Gastrocnemius medialis (tissue), 4 donors: ENCODE results near the gene RARRES2. TPM values are rescaled to one million over a fixed set of nuclear protein-coding genes. Genes with fewer than 3 reads are reported as not detected.

Source experiments
- ATAC-seq, 2 donors: fragments of 150-250 bp; one replicate each; pipeline ENCODE4 v1.9.1; 2016
- DNase-seq, 2 donors: peaks; one replicate each; pipeline ENCODE4 v3.0.0-alpha.2; 2019
- H3K27ac ChIP-seq, 4 donors: fragments of 200-600 bp; sonication (generic); 1 replicate in 1 of 4; 2 replicates in 3 of 4; pipeline ENCODE4 v1.5.1; 2016 to 2018; ENCODE audit warnings: mild to moderate bottlenecking in 2 of 4, moderate library complexity in 1 of 4
- H3K27me3 ChIP-seq, 3 donors: fragments of 200-600 bp; sonication (generic) in 2 of 3; 1 replicate in 1 of 3; 2 replicates in 2 of 3; pipeline versions ENCODE4 v1.5.1 to v1.6.0; 2016 to 2019; ENCODE audit warnings: mild to moderate bottlenecking in 1 of 3, moderate library complexity in 1 of 3
- H3K36me3 ChIP-seq, 2 donors: fragments of 200-600 bp; sonication (generic) in 1 of 2; one replicate each; pipeline ENCODE4 v1.5.1; 2017 to 2018
- H3K4me1 ChIP-seq, 2 donors: fragments of 200-600 bp; sonication (generic) in 1 of 2; one replicate each; pipeline ENCODE4 v1.5.1; 2016 to 2017; ENCODE audit warnings: mild to moderate bottlenecking in 2 of 2
- H3K4me3 ChIP-seq, 4 donors: fragments of 200-600 bp; sonication (generic) in 3 of 4; 1 replicate in 1 of 4; 2 replicates in 3 of 4; pipeline ENCODE4 v1.5.1; 2016 to 2019; ENCODE audit warnings: mild to moderate bottlenecking in 2 of 4
- H3K9me3 ChIP-seq, 3 donors: fragments of 200-600 bp; sonication (generic) in 2 of 3; 1 replicate in 1 of 3; 2 replicates in 2 of 3; pipeline ENCODE4 v1.5.1; 2016 to 2019
- CTCF ChIP-seq, 5 experiments: fragments of 450-650 bp in 3 of 5; fragments of 200-600 bp in 2 of 5; sonication (generic) in 2 of 5; IDR thresholded peaks in 4 of 5; conservative IDR thresholded peaks in 1 of 5; 1 replicate in 4 of 5; 2 replicates in 1 of 5; pipeline ENCODE4 v1.5.1; 2016 to 2019; ENCODE audit warnings: antibody characterized with exemption in 5 of 5, mild to moderate bottlenecking in 3 of 5, moderate library complexity in 3 of 5
- POLR2A ChIP-seq, 2 donors: fragments of 450-650 bp; IDR thresholded peaks; one replicate each; pipeline ENCODE4 v1.6.1; 2017; ENCODE audit warnings: antibody characterized with exemption in 2 of 2, mild to moderate bottlenecking in 2 of 2, moderate library complexity in 2 of 2
- in situ Hi-C, 4 donors: fragments of 200-750 bp; cut with MboI; loops; one replicate each; pipeline versions ENCODE4 v1.15.0 to v1.8.0; 2017; ENCODE audit warnings: low sequenced_read_pairs in 4 of 4
- intact Hi-C: fragments of 100-400 bp; cut with DNase I; formaldehyde crosslinking; loops from one replicate; pipeline ENCODE4 v1.15.1; 2023; ENCODE audit warnings: low total_unique reads
- total RNA-seq, 4 donors: library from RNA; depleted of rRNA; stranded (reverse); fragments of >200 nt; gene quantifications; one replicate each; pipeline versions ENCODE4 v1.1.0 to v1.2.3, GENCODE V29; 2016

Gene RARRES2
- total RNA-seq, 4 donors from 2014 or later: 4.7 to 14.3 (median 6.5) TPM

DNA sequence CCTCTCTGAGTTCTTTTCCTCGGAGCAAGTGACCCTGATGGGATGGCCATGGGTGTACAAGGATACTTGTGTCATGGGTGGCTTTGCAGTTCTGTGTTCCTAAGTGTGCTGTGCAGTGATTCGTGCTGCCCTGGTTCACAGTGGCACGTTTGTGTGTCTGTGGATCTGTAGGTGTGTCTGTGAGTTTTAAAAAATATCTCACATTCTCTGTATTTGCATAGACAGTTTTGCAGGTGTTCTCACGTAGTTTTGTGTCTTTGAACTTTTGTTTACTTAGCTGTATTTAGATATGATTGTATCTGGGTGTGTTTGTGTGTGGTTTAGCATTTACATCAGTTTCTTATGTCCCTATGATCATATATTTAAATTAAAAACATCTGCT lies 41.4 kb upstream of the RARRES2 start:
- TF ChIP-seq POLR2A (IDR thresholded peaks at IDR 0.05): no peak
- no peak for TF ChIP-seq CTCF (IDR thresholded peaks at IDR 0.05 in 4 of 5, conservative IDR thresholded peaks at IDR 0.05 in 1 of 5)
- ATAC-seq: no peak
- Histone ChIP-seq H3K4me1 (peaks cover 24 to 32% of the 10 kb centered on the region in 2 donors), H3K4me3 (no peak overlapping the region), H3K36me3 (no peaks in the 10 kb centered on the region), H3K27me3 (no peaks in the 10 kb centered on the region), H3K9me3 (no peaks in the 10 kb centered on the region), H3K27ac (no peak overlapping the region)
- no peak for DNase-seq
- intact Hi-C loops (no loop called here), in situ Hi-C loops (no loop called here)

- DNase-seq: no peak
- Histone ChIP-seq H3K36me3 (no peaks in the 10 kb centered on the region), H3K27ac (no peak overlapping the region), H3K9me3 (no peaks in the 10 kb centered on the region), H3K4me3 (no peak overlapping the region), H3K27me3 (no peaks in the 10 kb centered on the region), H3K4me1 (peaks cover 24 to 32% of the 10 kb centered on the region in 2 donors)
- in situ Hi-C loops: no loop called here
- intact Hi-C loops: no loop called here
- ATAC-seq: no peak
- TF ChIP-seq CTCF (IDR thresholded peaks at IDR 0.05 in 4 of 5, conservative IDR thresholded peaks at IDR 0.05 in 1 of 5): no peak
- no peak for TF ChIP-seq POLR2A (IDR thresholded peaks at IDR 0.05)
Measured at GRCh38 chr7:150382123-150382843, 40.9 kb upstream of the RARRES2 start.

GRCh38 chr7:150381785-150382122 lies 40.3 kb upstream of the RARRES2 start:
- ATAC-seq (no peak), DNase-seq (no peak)
- no peaks in the 10 kb centered on the region for H3K9me3 ChIP-seq
- in situ Hi-C loops: no loop called here
- TF ChIP-seq POLR2A (IDR thresholded peaks at IDR 0.05): no peak
- no peak for TF ChIP-seq CTCF (IDR thresholded peaks at IDR 0.05 in 4 of 5, conservative IDR thresholded peaks at IDR 0.05 in 1 of 5)
- no peaks in the 10 kb centered on the region for H3K27me3 ChIP-seq
- intact Hi-C loops: no loop called here
- H3K27ac ChIP-seq: no peak overlapping the region
- no peak overlapping the region for H3K4me3 ChIP-seq
- peaks cover 24 to 32% of the 10 kb centered on the region in 2 donors for H3K4me1 ChIP-seq
- H3K36me3 ChIP-seq: no peaks in the 10 kb centered on the region

DNA sequence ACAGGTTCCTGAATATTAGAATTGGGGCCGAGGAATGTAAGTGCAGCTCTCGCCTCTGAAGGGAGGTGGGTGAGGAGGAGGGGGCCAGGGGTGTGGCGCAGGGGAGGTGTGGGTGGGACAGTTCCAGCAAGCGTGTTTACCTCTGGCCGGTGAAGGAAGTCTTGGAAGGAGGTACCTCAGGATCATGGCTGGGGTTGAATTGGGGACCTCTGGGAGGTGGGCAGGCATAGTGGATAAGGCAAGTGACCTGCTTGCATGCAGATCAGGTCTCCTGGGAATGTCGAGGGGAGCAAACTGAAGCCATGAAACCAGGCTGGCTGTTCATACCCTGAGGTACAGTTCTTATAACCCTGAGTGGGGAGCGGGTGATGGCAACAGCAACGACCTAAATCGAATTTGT lies 39.7 kb upstream of the RARRES2 start:
- DNase-seq (no peak), ATAC-seq (no peak)
- H3K4me1 ChIP-seq: peaks cover 24 to 28% of the 10 kb centered on the region in 2 donors
- in situ Hi-C loops (no loop called here), intact Hi-C loops (no loop called here)
- no peak overlapping the region for H3K4me3 ChIP-seq
- H3K36me3 ChIP-seq: no peaks in the 10 kb centered on the region
- H3K27ac ChIP-seq: no peak overlapping the region
- no peak for TF ChIP-seq POLR2A (IDR thresholded peaks at IDR 0.05)
- H3K27me3 ChIP-seq: no peaks in the 10 kb centered on the region
- no peaks in the 10 kb centered on the region for H3K9me3 ChIP-seq

- no peaks in the 10 kb centered on the region for H3K27me3 ChIP-seq
- peak overlapping the region in 1 of 4 donors; percentile 73 for H3K4me3 ChIP-seq
- ATAC-seq (no peak), DNase-seq (no peak)
- intact Hi-C loops: no loop called here
- H3K4me1 ChIP-seq: peaks cover 22 to 25% of the 10 kb centered on the region in 2 donors
- in situ Hi-C loops: no loop called here
- TF ChIP-seq POLR2A (IDR thresholded peaks at IDR 0.05) (no peak), CTCF (IDR thresholded peaks at IDR 0.05 in 4 of 5, conservative IDR thresholded peaks at IDR 0.05 in 1 of 5) (no peak)
- no peaks in the 10 kb centered on the region for H3K9me3 ChIP-seq
- H3K36me3 ChIP-seq: no peaks in the 10 kb centered on the region
- peak overlapping the region; percentile 91 to 99 (median 95) for H3K27ac ChIP-seq
Measured at GRCh38 chr7:150380463-150380862, 39.0 kb upstream of the RARRES2 start.
